GM10266 (cell line): ENCODE data around the gene IL1RAP.

Experiments used
- DNase-seq: peaks from one replicate; pipeline ENCODE4 v3.0.0; 2012; ENCODE audit errors: extremely low spot score
- TF ChIP-seq, protein P1 (sequence below): IDR thresholded peaks from 2 replicates; pipeline ENCODE4 v1.5.1; 2012; ENCODE audit warnings: mild to moderate bottlenecking, low read depth; ENCODE audit not compliant: control insufficient read depth, insufficient read depth; ENCODE audit errors: missing control alignments

The IL1RAP gene

DNA sequence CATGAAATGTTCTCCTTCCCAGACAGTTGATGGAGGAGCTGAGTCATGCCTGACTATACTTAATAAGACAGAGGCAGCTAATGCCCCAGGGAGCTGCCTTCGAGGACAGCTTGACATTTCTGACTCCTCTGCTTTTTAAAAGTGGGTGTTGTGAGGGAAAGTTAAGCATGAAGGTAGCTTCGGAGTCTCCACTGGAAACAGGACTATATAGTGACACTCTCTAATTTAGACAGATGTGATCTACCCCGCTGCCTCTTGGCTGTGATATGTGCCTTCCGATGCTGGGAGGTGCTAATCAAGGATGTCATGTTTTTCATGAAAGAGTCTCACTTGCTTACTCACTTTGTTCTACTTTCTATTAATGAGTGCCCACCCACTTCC, 72.7 kb downstream of the IL1RAP start:
- peak; percentile 38 for DNase-seq
- TF ChIP-seq, protein P1, sequence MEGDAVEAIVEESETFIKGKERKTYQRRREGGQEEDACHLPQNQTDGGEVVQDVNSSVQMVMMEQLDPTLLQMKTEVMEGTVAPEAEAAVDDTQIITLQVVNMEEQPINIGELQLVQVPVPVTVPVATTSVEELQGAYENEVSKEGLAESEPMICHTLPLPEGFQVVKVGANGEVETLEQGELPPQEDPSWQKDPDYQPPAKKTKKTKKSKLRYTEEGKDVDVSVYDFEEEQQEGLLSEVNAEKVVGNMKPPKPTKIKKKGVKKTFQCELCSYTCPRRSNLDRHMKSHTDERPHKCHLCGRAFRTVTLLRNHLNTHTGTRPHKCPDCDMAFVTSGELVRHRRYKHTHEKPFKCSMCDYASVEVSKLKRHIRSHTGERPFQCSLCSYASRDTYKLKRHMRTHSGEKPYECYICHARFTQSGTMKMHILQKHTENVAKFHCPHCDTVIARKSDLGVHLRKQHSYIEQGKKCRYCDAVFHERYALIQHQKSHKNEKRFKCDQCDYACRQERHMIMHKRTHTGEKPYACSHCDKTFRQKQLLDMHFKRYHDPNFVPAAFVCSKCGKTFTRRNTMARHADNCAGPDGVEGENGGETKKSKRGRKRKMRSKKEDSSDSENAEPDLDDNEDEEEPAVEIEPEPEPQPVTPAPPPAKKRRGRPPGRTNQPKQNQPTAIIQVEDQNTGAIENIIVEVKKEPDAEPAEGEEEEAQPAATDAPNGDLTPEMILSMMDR, result no peak

DNA sequence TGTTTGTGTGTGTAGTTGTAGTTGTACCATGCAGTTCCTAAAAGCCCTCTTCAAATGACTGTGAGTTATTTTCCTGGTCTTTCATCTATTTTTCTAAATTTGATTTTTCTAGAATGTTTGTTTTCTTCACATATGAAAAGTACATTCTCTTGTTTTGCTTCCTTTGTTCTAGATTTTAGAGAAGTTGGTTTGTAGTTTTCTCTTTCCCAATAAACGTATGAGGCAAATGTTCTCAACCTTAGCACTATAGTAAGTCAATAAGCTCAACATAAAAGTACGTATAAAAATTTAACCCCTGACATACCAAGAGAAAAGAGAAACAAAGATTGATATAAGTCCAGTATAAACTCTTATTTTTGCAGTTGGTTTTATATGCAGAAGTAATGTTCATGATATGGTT, 74.7 kb downstream of the IL1RAP start:
- DNase-seq, result no peak
- TF ChIP-seq, protein P1, result no peak

DNA sequence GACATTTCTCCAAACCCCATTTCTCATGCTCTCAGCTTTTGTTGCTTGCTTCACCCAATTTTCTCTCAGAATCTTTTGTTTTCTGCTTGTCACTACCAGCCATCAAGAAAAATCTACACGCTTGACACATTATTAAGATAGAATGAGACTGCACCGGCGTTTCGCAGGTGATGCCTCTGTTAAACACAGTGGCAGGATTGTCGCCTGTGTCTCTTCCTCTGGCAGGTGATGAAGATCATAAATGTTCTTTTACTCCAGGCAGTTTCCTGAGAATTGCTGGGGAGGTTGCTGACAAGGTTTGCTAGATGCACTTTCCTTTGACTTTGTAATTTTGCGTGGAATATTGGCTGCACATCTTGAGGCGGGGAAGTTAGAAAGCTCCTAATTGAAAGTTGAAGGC, 75.4 kb downstream of the IL1RAP start:
- DNase-seq, result no peak

DNA sequence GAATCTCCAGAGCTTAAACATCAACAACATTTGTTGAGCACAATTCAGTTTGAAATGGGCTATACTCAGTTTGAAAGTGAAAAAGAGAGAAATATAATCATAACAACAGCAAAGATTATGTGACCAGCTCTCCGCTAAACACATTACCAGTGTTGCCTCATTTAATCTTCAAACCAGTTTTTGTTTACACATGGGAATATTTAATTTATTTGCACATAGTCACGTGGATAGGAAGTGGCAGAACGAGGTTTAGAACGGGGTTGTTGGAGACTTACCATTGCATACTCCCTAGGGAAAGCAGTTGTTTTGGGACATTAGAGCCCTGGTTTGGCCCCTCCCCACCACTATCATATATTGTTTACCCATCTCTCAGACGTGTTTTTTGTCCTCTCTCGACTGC, 77.2 kb downstream of the IL1RAP start:
- no peak for DNase-seq
- TF ChIP-seq, protein P1, result no peak

More for the DNA sequence above, 75.4 kb downstream of the IL1RAP start:
- TF ChIP-seq, protein P1, result no peak

DNA sequence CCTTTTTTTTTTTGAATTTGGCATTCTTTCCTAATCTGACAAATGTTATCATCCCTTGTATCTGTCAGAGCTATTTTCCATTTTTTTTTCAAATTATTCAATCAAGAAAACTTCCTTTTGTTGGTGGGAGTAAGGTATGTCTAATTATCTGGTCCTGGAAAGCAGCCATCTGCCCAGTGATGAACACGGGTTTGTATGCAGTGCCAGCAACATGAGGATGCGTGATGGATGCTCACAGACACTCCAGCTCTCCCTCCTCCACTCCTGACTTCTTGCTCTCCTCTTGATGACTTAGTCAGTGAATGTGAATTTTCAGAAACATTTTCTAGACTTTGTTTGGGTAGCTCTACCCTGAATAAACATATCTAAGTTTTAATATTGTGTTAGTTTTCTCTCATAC, 79.2 kb downstream of the IL1RAP start:
- TF ChIP-seq, protein P1, result no peak
- DNase-seq, result no peak

DNA sequence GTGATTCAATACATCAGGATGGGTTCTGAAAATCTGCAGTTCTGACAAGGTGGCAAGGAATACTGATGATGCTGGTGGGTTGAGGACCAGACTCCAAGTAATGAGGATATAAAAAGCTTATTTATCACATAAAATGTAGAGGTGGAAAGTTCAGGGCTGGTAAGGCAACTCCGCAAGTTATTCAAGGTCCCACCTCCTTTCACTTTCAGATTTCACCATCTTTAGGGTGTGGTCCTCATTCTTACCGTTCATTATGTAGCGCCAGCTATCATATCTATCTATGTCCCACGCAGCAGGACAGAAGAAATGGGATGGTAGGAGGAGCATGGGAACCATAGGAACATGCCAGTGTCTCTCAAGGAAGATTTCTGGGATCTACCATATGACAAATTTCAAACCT, 80.3 kb downstream of the IL1RAP start:
- TF ChIP-seq, protein P1, result no peak
- no peak for DNase-seq

DNA sequence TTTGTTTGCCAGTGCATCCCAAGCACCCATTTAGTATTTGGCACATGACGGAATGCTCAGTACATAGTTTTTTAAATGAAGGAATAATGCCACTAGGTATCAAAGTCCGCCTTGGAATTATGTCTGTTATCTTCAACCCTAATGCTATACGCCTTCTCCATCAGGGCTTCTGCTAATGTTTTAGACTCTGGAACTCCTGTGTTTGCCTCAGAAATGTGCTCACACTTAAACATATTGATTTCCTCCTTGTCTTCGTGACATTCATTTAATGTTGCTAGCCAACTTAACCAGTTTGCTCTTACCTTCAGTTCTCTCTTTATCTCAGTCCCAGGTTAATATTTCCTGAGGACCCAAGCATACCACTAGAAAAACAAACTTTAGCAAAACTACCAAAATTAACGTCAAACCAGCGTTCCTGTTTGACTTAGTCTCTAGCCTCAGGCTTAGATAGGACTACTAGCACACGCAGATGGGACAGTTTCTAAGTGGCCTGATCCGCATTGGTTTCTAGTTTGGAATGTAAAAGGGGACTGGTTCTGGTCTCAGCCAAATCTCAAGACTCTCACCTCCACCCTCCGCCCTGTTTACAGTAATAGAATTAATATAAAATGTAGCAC, 81.4 kb downstream of the IL1RAP start:
- DNase-seq, result no peak
- TF ChIP-seq, protein P1, result no peak
